Neutrophil (primary cell): ENCODE results near the gene ZFY.
A peak's percentile ranks its signal among the peaks of the same experiment; 100 is the strongest.

Experiments
- H3K27ac ChIP-seq: fragments of 200-600 bp; sonication (generic); 2 replicates; pipeline ENCODE4 v1.5.1; 2016; ENCODE audit warnings: mild to moderate bottlenecking, moderate library complexity
- H3K27me3 ChIP-seq: fragments of 200-600 bp; sonication (generic); 2 replicates; pipeline ENCODE4 v1.6.0; 2016; ENCODE audit warnings: mild to moderate bottlenecking
- H3K36me3 ChIP-seq: fragments of 200-600 bp; sonication (generic); 2 replicates; pipeline ENCODE4 v1.5.1; 2017
- H3K4me1 ChIP-seq, 2 experiments: fragments of 200-600 bp in 1 of 2; sonication (generic) in 1 of 2; 1 replicate in 1 of 2; 2 replicates in 1 of 2; pipeline versions ENCODE4 v1.5.1 to v1.6.1; 2013 to 2016; ENCODE audit warnings: low read depth in 1 of 2, low read length in 1 of 2, mild to moderate bottlenecking in 1 of 2, moderate library complexity in 1 of 2; ENCODE audit not compliant: control insufficient read depth in 1 of 2, insufficient read depth in 1 of 2
- H3K4me3 ChIP-seq, 2 experiments: fragments of 200-600 bp in 1 of 2; sonication (generic) in 1 of 2; 1 replicate in 1 of 2; 2 replicates in 1 of 2; pipeline ENCODE4 v1.5.1; 2013 to 2016; ENCODE audit warnings: low read depth in 1 of 2, low read length in 1 of 2, mild to moderate bottlenecking in 1 of 2, moderate library complexity in 1 of 2
- H3K9me3 ChIP-seq: fragments of 200-600 bp; sonication (generic); 2 replicates; pipeline ENCODE4 v1.5.1; 2016
- TF ChIP-seq, protein P1 (sequence below): fragments of 200-600 bp; sonication (generic); IDR thresholded peaks from 2 replicates; pipeline ENCODE4 v1.5.1; 2016; ENCODE audit warnings: antibody characterized with exemption

Gene ZFY

DNA sequence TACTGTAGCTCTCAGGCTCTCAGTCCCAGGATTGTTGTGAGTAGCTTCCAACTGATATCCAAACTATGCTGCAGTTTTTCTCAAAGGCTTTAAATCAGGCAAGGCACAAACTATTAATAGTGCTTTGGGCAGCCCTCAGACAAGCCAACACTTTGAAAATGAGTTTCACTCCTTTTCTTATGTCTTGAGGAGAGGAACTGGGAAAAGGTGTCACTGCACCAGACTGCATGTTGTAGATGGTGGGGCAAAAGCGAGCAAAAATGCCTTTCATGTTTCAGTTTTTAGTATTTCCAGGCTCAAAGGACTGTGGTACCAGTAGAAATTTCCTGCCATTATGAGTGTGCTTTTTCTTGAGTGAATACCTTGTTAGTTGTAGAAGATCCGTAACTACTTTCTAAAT lies 39.1 kb upstream of the ZFY start:
- Histone ChIP-seq H3K27ac (no peak overlapping the region), H3K27me3 (no peaks in the 10 kb centered on the region), H3K36me3 (no peaks in the 10 kb centered on the region), H3K4me1 (no peaks in the 10 kb centered on the region), H3K9me3 (no peaks in the 10 kb centered on the region), H3K4me3 (no peak overlapping the region)
- TF ChIP-seq, protein P1, sequence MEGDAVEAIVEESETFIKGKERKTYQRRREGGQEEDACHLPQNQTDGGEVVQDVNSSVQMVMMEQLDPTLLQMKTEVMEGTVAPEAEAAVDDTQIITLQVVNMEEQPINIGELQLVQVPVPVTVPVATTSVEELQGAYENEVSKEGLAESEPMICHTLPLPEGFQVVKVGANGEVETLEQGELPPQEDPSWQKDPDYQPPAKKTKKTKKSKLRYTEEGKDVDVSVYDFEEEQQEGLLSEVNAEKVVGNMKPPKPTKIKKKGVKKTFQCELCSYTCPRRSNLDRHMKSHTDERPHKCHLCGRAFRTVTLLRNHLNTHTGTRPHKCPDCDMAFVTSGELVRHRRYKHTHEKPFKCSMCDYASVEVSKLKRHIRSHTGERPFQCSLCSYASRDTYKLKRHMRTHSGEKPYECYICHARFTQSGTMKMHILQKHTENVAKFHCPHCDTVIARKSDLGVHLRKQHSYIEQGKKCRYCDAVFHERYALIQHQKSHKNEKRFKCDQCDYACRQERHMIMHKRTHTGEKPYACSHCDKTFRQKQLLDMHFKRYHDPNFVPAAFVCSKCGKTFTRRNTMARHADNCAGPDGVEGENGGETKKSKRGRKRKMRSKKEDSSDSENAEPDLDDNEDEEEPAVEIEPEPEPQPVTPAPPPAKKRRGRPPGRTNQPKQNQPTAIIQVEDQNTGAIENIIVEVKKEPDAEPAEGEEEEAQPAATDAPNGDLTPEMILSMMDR: no peak

DNA sequence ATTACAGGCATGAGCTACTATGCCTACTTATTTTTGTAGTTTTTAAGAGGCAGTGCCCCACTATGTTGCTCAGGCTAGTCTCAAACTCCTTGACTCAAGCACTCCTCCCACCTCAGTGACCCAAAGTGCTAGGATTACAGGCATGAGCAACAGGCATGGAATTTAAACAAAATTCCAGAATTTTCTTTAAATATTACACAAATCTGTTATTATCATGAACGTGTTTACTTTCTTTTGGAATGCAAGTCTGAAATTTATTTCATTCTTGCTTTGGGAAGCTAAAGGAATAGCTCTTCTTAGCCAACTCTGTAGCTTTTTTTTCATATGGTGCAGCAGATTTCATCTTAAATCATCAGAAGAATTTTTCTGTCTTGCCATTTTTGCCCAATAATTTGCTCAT lies 27.8 kb upstream of the ZFY start:
- Histone ChIP-seq H3K4me1 (no peaks in the 10 kb centered on the region), H3K27me3 (no peaks in the 10 kb centered on the region), H3K4me3 (no peak overlapping the region), H3K27ac (no peak overlapping the region), H3K9me3 (no peaks in the 10 kb centered on the region), H3K36me3 (no peaks in the 10 kb centered on the region)
- TF ChIP-seq, protein P1: no peak

DNA sequence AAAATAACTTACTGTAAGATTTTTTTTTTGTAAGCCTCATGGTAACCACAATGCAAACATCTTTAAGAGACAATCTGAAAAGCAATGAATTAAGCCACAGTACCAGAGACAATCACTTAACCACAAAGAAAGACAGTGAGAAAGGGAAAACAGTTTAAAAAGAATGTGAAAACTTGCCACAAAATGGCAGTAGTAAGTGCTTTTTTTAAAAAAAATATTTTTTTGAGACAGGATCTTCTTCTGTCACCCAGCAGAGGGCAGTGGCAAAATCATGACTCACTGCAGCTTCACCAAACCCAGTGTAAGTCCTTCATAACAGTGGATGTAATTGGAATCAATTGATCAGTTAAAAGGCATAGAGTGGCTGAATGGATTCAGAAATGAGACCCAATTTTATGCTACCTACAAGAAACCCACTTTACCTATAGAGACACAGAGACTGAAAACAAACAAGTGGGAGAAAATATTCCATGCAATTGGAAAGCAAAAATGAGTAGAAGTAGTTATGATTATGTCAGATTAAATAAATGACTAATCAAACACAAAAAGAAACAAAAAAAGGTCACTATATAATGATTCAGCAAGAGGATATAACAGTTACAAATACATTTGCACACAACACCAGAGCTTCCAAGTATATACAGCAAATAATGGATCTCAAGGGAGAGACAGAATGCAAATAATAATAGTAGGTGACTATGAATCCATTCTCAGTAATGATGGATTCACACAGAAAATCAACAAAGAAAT lies 21.9 kb upstream of the ZFY start:
- no peaks in the 10 kb centered on the region for H3K9me3 ChIP-seq
- H3K27ac ChIP-seq: no peak overlapping the region
- H3K36me3 ChIP-seq: no peaks in the 10 kb centered on the region
- no peaks in the 10 kb centered on the region for H3K4me1 ChIP-seq
- no peaks in the 10 kb centered on the region for H3K27me3 ChIP-seq
- TF ChIP-seq, protein P1: no peak
- H3K4me3 ChIP-seq: no peak overlapping the region

DNA sequence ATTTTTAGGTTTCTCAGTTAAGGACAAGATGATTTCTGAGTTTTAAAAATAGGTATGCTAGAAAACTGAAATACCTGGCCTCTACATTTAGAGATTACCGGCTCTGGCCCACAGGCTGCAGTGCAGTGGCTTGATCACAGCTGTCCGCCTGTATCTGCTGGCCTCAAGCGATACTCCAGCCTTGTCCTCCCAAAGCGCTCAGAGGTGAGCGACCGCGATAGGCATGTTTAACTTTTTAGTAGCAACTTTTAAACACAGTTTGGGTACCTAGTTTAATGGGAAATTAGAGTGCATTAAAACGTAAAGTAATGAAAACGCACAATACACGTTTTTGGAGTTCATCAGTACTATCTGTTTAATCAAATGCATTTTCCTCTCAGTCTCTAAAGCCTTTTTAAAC lies 1.1 kb upstream of the ZFY start:
- Histone ChIP-seq H3K36me3 (no peaks in the 10 kb centered on the region), H3K27me3 (no peaks in the 10 kb centered on the region), H3K9me3 (no peaks in the 10 kb centered on the region), H3K4me3 (no peak overlapping the region), H3K27ac (peak overlapping the region; percentile 92), H3K4me1 (peaks cover 0 to 15% of the 10 kb centered on the region in 2 experiments)
- TF ChIP-seq, protein P1: no peak

DNA sequence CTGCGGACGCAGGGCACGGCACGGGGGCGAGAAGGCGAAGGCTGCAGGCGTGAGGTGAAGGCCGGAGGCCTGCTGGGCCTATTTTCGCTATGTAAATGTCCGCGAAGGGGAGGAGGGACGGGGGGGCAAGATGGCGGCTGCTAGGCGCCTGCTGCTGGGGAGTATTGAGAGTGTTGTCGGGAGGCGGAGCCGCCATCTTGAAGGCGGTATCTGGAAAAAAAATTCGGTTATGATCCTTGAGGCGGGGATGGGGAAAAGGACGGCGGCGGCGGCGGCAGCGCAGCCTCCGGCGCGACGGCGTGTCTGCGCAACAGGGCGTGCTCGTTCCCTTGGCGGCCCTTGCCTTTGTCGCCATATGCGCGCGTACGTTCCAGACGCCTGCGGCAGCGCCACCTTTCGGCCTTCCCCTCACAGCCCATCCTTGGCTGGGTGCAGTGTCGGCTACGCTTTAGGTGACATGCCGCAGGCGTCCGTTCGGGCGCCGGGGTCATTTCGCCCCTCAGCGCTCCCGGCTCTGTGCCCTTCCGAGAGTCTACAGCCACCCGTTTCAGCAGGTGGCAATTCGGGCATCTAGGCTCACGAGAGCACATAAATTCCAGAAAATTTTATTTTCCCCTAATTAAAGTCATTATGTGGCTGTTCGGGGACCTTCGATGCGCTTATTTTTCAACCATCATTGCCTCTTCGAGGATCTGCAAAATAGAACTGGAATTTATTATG lies 695 bp downstream of the ZFY start:
- no peaks in the 10 kb centered on the region for H3K9me3 ChIP-seq
- H3K27me3 ChIP-seq: no peaks in the 10 kb centered on the region
- TF ChIP-seq, protein P1: peak; percentile 74
- peaks cover 0 to 15% of the 10 kb centered on the region in 2 experiments for H3K4me1 ChIP-seq
- H3K36me3 ChIP-seq: no peaks in the 10 kb centered on the region
- peak overlapping the region; percentile 47 to 74 for H3K4me3 ChIP-seq
- H3K27ac ChIP-seq: peak overlapping the region; percentile 92
